CD14-positive monocyte (primary cell): Measurements from ENCODE around the gene TBC1D5. TPM values are rescaled to one million over a fixed set of nuclear protein-coding genes. Genes with fewer than 3 reads are reported as not detected.

ENCODE experiments used
- DNase-seq, 3 donors: peaks; one replicate each; pipeline ENCODE4 v3.0.0-alpha.2; 2011 to 2022
- H2AFZ ChIP-seq: 2 replicates; pipeline ENCODE4 v1.6.0; 2012; ENCODE audit warnings: mild to moderate bottlenecking, low read depth, low read length, inconsistent platforms; ENCODE audit not compliant: insufficient read depth, poor library complexity, severe bottlenecking
- H3K27ac ChIP-seq, 2 donors: 1 replicate in 1 of 2; 2 replicates in 1 of 2; pipeline ENCODE4 v1.5.1; 2012 to 2013; ENCODE audit warnings: low read length in 2 of 2, control low read depth in 1 of 2, inconsistent platforms in 1 of 2, low read depth in 1 of 2, mild to moderate bottlenecking in 1 of 2
- H3K27me3 ChIP-seq, 2 donors: one replicate each; pipeline versions ENCODE4 v1.6.0 to v1.6.1; 2011 to 2013; ENCODE audit warnings: low read length in 2 of 2; ENCODE audit not compliant: control insufficient read depth in 2 of 2, insufficient read depth in 2 of 2
- H3K36me3 ChIP-seq, 2 donors: replicated peaks in 1 of 2; 1 replicate in 1 of 2; 2 replicates in 1 of 2; pipeline versions ENCODE4 v1.5.1 to v1.6.1; 2012 to 2013; ENCODE audit warnings: low read length in 2 of 2, control low read depth in 1 of 2, inconsistent platforms in 1 of 2, mild to moderate bottlenecking in 1 of 2; ENCODE audit not compliant: insufficient read depth in 2 of 2, control insufficient read depth in 1 of 2
- H3K4me1 ChIP-seq, 2 donors: 1 replicate in 1 of 2; 2 replicates in 1 of 2; pipeline versions ENCODE4 v1.5.1 to v1.6.1; 2012 to 2013; ENCODE audit warnings: low read length in 2 of 2, control low read depth in 1 of 2, inconsistent platforms in 1 of 2, mild to moderate bottlenecking in 1 of 2, moderate library complexity in 1 of 2; ENCODE audit not compliant: insufficient read depth in 2 of 2, control insufficient read depth in 1 of 2
- H3K4me2 ChIP-seq: replicated peaks from 2 replicates; pipeline ENCODE3; 2012; ENCODE audit warnings: low read length, moderate library complexity, mild to moderate bottlenecking; ENCODE audit not compliant: poor library complexity, severe bottlenecking; ENCODE audit errors: extremely low read depth
- H3K4me3 ChIP-seq, 3 experiments: fragments of 200-600 bp in 1 of 3; sonication (generic) in 1 of 3; replicated peaks in 1 of 3; 1 replicate in 2 of 3; 2 replicates in 1 of 3; pipeline ENCODE4 v1.5.1; 2011 to 2013; ENCODE audit warnings: low read length in 3 of 3, mild to moderate bottlenecking in 3 of 3, control low read depth in 2 of 3, low read depth in 2 of 3, inconsistent platforms in 1 of 3, moderate library complexity in 1 of 3
- H3K79me2 ChIP-seq: 2 replicates; pipeline ENCODE4 v1.6.0; 2012; ENCODE audit warnings: mild to moderate bottlenecking, control low read depth, inconsistent platforms, low read length, moderate library complexity; ENCODE audit not compliant: insufficient read depth
- H3K9ac ChIP-seq: 2 replicates; pipeline ENCODE4 v1.6.0; 2017; ENCODE audit warnings: low read length, mild to moderate bottlenecking; ENCODE audit not compliant: insufficient read depth, poor library complexity, severe bottlenecking
- H3K9me3 ChIP-seq, 2 donors: replicated peaks in 1 of 2; 1 replicate in 1 of 2; 2 replicates in 1 of 2; pipeline versions ENCODE4 v1.5.1 to v1.6.1; 2012 to 2013; ENCODE audit warnings: low read length in 2 of 2, control low read depth in 1 of 2; ENCODE audit not compliant: control insufficient read depth in 1 of 2, insufficient read depth in 1 of 2
- H4K20me1 ChIP-seq: 2 replicates; pipeline ENCODE4 v1.6.0; 2012; ENCODE audit warnings: mild to moderate bottlenecking, low read length, control low read depth, moderate library complexity; ENCODE audit not compliant: insufficient read depth
- H3K27ac Mint-ChIP-seq, 7 donors: one replicate each; pipeline ENCODE4 v1.8.0; 2020; ENCODE audit warnings: mild to moderate bottlenecking in 7 of 7, mixed read lengths in 7 of 7, moderate library complexity in 6 of 7, inconsistent platforms in 2 of 7
- H3K27me3 Mint-ChIP-seq, 3 donors: one replicate each; pipeline ENCODE4 v1.8.0; 2021 to 2022; ENCODE audit warnings: low read depth in 3 of 3, mild to moderate bottlenecking in 3 of 3, mixed read lengths in 3 of 3, moderate library complexity in 3 of 3, inconsistent platforms in 1 of 3
- H3K36me3 Mint-ChIP-seq, 2 donors: one replicate each; pipeline ENCODE4 v1.8.0; 2020; ENCODE audit warnings: mixed read lengths in 2 of 2, inconsistent platforms in 1 of 2, mild to moderate bottlenecking in 1 of 2
- H3K4me1 Mint-ChIP-seq: one replicate; pipeline ENCODE4 v1.8.0; 2020; ENCODE audit warnings: mild to moderate bottlenecking, mixed read lengths
- H3K4me3 Mint-ChIP-seq, 2 donors: one replicate each; pipeline ENCODE4 v1.8.0; 2020; ENCODE audit warnings: mild to moderate bottlenecking in 2 of 2, mixed read lengths in 2 of 2, moderate library complexity in 1 of 2
- H3K9me3 Mint-ChIP-seq, 7 donors: one replicate each; pipeline ENCODE4 v1.8.0; 2020 to 2022; ENCODE audit warnings: mixed read lengths in 7 of 7, mild to moderate bottlenecking in 6 of 7, moderate library complexity in 6 of 7, inconsistent platforms in 2 of 7
- WGBS: methylation state at CpG from one replicate; pipeline ENCODE4 v1.1.5; 2013; ENCODE audit warnings: missing lambda C conversion rate; ENCODE audit not compliant: insufficient coverage; 5-methylcytosine and 5-hydroxymethylcytosine counted together
- intact Hi-C, 2 donors: fragments of 100-400 bp; cut with micrococcal nuclease; formaldehyde crosslinking; loops; one replicate each; pipeline versions ENCODE4 v1.15.0 to v1.15.1; 2023
- polyA plus RNA-seq, 3 donors: library from polyadenylated mRNA; depleted of rRNA in 1 of 3; unstranded in 2 of 3; stranded (reverse) in 1 of 3; fragments of 300-500 nt in 2 of 3; fragments of >200 nt in 1 of 3; fragmentation: Illumina TruSeq in 2 of 3; gene quantifications; 1 replicate in 2 of 3; 2 replicates in 1 of 3; pipeline ENCODE4 v1.2.3, GENCODE V29; 2012 to 2021
- TF ChIP-seq, protein P1 (sequence below): fragments of 200-600 bp; IDR thresholded peaks from one replicate; pipeline ENCODE4 v1.8.0; 2022; ENCODE audit warnings: antibody characterized with exemption, mild to moderate bottlenecking

TBC1D5 gene
- polyA plus RNA-seq, 3 donors, result 17.6 to 35.3 (median 21.0) TPM

DNA sequence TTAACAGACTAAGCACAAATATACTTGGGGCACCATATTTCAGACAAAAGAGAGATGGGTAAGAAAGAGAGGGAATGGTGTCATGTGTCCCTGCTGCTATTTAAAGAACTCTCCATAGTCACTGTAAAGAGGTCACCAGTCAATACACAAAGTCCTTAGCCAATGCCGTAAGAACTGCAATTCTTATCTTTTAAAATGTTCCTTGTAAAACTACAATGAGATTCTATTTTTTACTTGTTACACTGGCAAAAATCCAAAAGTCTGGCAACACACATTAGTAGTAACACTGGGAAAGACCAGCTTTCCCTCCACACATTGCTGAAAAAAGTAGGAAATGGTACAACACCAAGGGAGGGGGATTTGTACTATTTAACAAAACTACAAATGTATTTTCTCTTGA, 189.4 kb downstream of the TBC1D5 start:
- no peaks in the 10 kb centered on the region for H3K4me1 Mint-ChIP-seq
- no peaks in the 10 kb centered on the region for H3K27me3 Mint-ChIP-seq
- peaks cover 6 to 9% of the 10 kb centered on the region in 2 donors for H3K36me3 Mint-ChIP-seq
- no peak overlapping the region for H3K27ac Mint-ChIP-seq
- Histone ChIP-seq H3K36me3 (no peaks in the 10 kb centered on the region), H3K9ac (no peak overlapping the region), H3K4me1 (no peaks in the 10 kb centered on the region), H3K27me3 (no peaks in the 10 kb centered on the region), H3K27ac (no peak overlapping the region), H3K9me3 (no peaks in the 10 kb centered on the region), H2AFZ (no peak overlapping the region), H3K4me3 (no peak overlapping the region), H4K20me1 (no peaks in the 10 kb centered on the region), H3K4me2 (no peak overlapping the region), H3K79me2 (no peaks in the 10 kb centered on the region)
- H3K4me3 Mint-ChIP-seq, result no peak overlapping the region
- H3K9me3 Mint-ChIP-seq, result peaks cover 0 to 1% (median 0%) of the 10 kb centered on the region in 7 donors
- WGBS, result 100% methylated on average over 1 of the region's 1 CpG
- intact Hi-C loops, result no loop called here
- TF ChIP-seq, protein P1, sequence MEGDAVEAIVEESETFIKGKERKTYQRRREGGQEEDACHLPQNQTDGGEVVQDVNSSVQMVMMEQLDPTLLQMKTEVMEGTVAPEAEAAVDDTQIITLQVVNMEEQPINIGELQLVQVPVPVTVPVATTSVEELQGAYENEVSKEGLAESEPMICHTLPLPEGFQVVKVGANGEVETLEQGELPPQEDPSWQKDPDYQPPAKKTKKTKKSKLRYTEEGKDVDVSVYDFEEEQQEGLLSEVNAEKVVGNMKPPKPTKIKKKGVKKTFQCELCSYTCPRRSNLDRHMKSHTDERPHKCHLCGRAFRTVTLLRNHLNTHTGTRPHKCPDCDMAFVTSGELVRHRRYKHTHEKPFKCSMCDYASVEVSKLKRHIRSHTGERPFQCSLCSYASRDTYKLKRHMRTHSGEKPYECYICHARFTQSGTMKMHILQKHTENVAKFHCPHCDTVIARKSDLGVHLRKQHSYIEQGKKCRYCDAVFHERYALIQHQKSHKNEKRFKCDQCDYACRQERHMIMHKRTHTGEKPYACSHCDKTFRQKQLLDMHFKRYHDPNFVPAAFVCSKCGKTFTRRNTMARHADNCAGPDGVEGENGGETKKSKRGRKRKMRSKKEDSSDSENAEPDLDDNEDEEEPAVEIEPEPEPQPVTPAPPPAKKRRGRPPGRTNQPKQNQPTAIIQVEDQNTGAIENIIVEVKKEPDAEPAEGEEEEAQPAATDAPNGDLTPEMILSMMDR, result no peak
- DNase-seq, result no peak

DNA sequence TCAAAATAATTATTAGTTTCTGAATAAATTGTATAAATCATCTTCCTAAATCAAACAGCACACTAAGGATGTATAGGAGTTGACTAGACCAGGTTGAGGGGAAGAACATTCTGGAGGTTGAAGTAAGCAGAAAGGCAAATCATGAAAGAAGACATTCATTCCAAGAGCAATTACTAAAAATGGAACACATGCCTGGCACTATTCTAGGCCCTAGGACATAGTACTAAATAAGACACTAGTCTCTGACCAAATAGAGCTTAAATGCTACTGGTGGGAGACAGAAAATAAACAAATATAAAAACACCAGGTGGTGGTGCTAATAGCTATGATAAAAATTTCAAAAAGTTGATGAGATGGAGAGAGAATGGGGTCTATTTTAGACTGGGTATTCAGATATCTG, 190.1 kb downstream of the TBC1D5 start:
- no peak overlapping the region for H3K27ac ChIP-seq
- H3K27me3 ChIP-seq, result no peaks in the 10 kb centered on the region
- H3K4me3 Mint-ChIP-seq, result no peak overlapping the region
- intact Hi-C loops, result no loop called here
- H3K9ac ChIP-seq, result no peak overlapping the region
- H3K4me1 ChIP-seq, result no peaks in the 10 kb centered on the region
- H3K36me3 ChIP-seq, result no peaks in the 10 kb centered on the region
- no peaks in the 10 kb centered on the region for H3K4me1 Mint-ChIP-seq
- peaks cover 6 to 8% of the 10 kb centered on the region in 2 donors for H3K36me3 Mint-ChIP-seq
- H3K27me3 Mint-ChIP-seq, result no peaks in the 10 kb centered on the region
- DNase-seq, result no peak
- TF ChIP-seq, protein P1, result no peak
- no peak overlapping the region for H2AFZ ChIP-seq
- peaks cover 0 to 1% (median 0%) of the 10 kb centered on the region in 7 donors for H3K9me3 Mint-ChIP-seq
- H3K9me3 ChIP-seq, result no peaks in the 10 kb centered on the region
- H3K4me2 ChIP-seq, result no peak overlapping the region
- no peaks in the 10 kb centered on the region for H3K79me2 ChIP-seq
- H3K4me3 ChIP-seq, result no peak overlapping the region
- H3K27ac Mint-ChIP-seq, result no peak overlapping the region
- no peaks in the 10 kb centered on the region for H4K20me1 ChIP-seq
